Left ventricle myocardium inferior (tissue), 1 donor: Measurements from ENCODE around the gene TRPC1. TPM values are rescaled to one million over a fixed set of nuclear protein-coding genes. Genes with fewer than 3 reads are reported as not detected.

Experiments used
- DNase-seq: peaks from one replicate; pipeline ENCODE4 v3.0.0-alpha.2; 2020
- H3K27ac ChIP-seq: fragments of 200-600 bp; replicated peaks from 2 replicates; pipeline ENCODE4 v1.8.0; 2021
- H3K27me3 ChIP-seq: fragments of 200-600 bp; 2 replicates; pipeline ENCODE4 v1.8.0; 2021; ENCODE audit warnings: low read depth
- H3K36me3 ChIP-seq: fragments of 200-600 bp; 2 replicates; pipeline ENCODE4 v1.8.0; 2021
- H3K4me1 ChIP-seq: fragments of 200-600 bp; 2 replicates; pipeline ENCODE4 v1.8.0; 2021
- H3K4me3 ChIP-seq: fragments of 200-600 bp; 2 replicates; pipeline ENCODE4 v1.8.0; 2021; ENCODE audit warnings: mild to moderate bottlenecking, moderate library complexity
- H3K9me3 ChIP-seq: fragments of 200-600 bp; replicated peaks from 2 replicates; pipeline ENCODE4 v1.8.0; 2021
- intact Hi-C: fragments of 100-400 bp; cut with micrococcal nuclease; formaldehyde crosslinking; loops from one replicate; pipeline ENCODE4 v1.11.0; 2022
- total RNA-seq: library from RNA; stranded (reverse); fragmentation: NEBNext Ultra II Directional; extraction: Animal tissue kit (Norgen Biotek cat#: 25700); gene quantifications from one replicate; pipeline ENCODE4 v1.2.1, GENCODE V29; 2021
- TF ChIP-seq, protein P1 (sequence below): fragments of 200-600 bp; IDR thresholded peaks from 2 replicates; pipeline ENCODE4 v1.8.0; 2021; ENCODE audit warnings: antibody characterized with exemption, mild to moderate bottlenecking, borderline replicate concordance
- donor health status: DM: no; HTN: yes; CAD: no; lungs with severe emphysema.

The TRPC1 gene
- total RNA-seq, 1 donor from 2014 or later, result 13.9 TPM

DNA sequence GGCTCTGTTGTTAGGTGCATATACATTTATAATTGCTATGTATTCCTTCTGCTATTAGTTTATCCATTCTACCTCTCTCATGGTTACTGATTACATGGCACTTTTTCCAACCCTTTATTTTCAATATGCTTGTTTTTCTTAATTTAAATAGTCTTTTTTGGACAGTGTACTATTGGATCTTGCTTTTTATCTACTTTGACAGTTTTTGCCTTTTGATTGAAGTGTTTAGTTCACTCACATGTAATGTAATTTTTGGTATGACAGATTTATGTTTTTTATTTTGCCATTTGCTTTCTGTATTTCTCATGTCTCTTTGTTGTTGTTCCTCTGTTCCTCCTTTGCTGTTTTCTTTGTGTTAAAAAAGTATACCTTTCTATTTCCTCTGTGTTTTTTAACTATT, 44.5 kb downstream of the TRPC1 start:
- intact Hi-C loops, result no loop called here
- Histone ChIP-seq H3K27me3 (no peaks in the 10 kb centered on the region), H3K27ac (no peak overlapping the region), H3K36me3 (peaks cover 67% of the 10 kb centered on the region), H3K4me1 (no peaks in the 10 kb centered on the region), H3K9me3 (peaks cover 30% of the 10 kb centered on the region), H3K4me3 (no peak overlapping the region)
- DNase-seq, result no peak
- TF ChIP-seq, protein P1, sequence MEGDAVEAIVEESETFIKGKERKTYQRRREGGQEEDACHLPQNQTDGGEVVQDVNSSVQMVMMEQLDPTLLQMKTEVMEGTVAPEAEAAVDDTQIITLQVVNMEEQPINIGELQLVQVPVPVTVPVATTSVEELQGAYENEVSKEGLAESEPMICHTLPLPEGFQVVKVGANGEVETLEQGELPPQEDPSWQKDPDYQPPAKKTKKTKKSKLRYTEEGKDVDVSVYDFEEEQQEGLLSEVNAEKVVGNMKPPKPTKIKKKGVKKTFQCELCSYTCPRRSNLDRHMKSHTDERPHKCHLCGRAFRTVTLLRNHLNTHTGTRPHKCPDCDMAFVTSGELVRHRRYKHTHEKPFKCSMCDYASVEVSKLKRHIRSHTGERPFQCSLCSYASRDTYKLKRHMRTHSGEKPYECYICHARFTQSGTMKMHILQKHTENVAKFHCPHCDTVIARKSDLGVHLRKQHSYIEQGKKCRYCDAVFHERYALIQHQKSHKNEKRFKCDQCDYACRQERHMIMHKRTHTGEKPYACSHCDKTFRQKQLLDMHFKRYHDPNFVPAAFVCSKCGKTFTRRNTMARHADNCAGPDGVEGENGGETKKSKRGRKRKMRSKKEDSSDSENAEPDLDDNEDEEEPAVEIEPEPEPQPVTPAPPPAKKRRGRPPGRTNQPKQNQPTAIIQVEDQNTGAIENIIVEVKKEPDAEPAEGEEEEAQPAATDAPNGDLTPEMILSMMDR, result no peak

DNA sequence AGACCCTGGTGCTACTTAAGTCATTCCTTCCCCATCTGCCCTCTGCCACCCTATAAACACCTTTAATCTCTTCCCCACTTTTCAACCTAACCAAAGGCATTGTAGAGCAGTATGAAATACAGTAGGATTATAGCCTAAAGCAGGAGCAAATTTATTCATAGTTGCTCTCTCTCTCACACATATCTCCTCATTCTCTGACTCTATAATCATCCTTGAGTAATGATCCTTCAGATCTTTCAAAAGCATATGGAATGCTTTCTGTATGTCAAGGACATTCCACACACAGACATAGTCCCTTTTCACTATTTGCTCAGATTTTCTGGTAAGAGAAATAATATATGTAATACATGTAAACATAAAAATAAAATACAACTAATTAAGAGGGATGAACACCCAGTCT, 54.1 kb downstream of the TRPC1 start:
- intact Hi-C loops, result no loop called here
- Histone ChIP-seq H3K9me3 (no peaks in the 10 kb centered on the region), H3K4me3 (no peak overlapping the region), H3K4me1 (no peaks in the 10 kb centered on the region), H3K36me3 (peaks cover 13% of the 10 kb centered on the region), H3K27me3 (no peaks in the 10 kb centered on the region), H3K27ac (no peak overlapping the region)
- DNase-seq, result no peak
- TF ChIP-seq, protein P1, result no peak

DNA sequence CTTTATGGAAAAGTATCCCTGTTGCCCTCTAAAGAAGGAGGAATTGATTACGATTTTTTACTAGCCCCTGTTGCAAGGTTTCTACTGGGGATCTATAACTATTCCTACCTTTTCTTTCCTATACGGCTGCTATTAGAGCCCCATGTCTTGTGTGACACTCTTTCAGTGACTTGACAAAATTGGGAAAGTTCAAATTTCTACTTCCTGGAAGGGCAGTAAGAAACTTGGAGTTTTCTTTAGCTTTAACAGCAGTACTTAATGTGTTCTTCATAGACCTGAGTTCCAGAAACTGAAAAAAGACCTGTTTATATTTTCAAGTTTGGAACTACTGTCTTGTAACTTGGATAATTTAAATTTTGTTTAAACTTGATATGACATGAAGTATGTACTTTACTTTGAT, 54.7 kb downstream of the TRPC1 start:
- intact Hi-C loops, result no loop called here
- Histone ChIP-seq H3K27me3 (no peaks in the 10 kb centered on the region), H3K4me3 (no peak overlapping the region), H3K27ac (no peak overlapping the region), H3K36me3 (peaks cover 15% of the 10 kb centered on the region), H3K9me3 (no peaks in the 10 kb centered on the region), H3K4me1 (no peaks in the 10 kb centered on the region)
- TF ChIP-seq, protein P1, result no peak
- no peak for DNase-seq

DNA sequence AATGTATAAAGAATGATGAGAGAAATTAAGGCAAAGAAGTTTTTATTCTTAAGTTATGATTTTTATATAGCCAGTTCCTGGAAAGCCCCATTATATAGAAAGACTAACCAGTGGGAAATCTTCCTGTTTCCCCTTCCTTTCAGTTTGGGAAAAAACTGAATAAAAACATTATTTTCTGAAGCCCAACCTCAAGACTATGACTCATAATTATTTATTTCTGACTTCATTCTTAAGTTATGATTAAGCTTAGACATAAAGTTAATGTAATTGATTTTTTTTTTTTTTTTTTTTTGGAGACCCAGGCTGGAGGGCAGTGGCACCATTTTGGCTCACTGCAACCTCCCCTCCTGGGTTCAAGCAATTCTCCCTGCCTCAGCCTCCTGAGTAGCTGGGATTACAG, 55.8 kb downstream of the TRPC1 start:
- intact Hi-C loops, result no loop called here
- H3K4me3 ChIP-seq, result no peak overlapping the region
- peaks cover 18% of the 10 kb centered on the region for H3K36me3 ChIP-seq
- no peak for DNase-seq
- H3K27ac ChIP-seq, result no peak overlapping the region
- TF ChIP-seq, protein P1, result no peak
- H3K27me3 ChIP-seq, result no peaks in the 10 kb centered on the region
- no peaks in the 10 kb centered on the region for H3K9me3 ChIP-seq
- H3K4me1 ChIP-seq, result no peaks in the 10 kb centered on the region

DNA sequence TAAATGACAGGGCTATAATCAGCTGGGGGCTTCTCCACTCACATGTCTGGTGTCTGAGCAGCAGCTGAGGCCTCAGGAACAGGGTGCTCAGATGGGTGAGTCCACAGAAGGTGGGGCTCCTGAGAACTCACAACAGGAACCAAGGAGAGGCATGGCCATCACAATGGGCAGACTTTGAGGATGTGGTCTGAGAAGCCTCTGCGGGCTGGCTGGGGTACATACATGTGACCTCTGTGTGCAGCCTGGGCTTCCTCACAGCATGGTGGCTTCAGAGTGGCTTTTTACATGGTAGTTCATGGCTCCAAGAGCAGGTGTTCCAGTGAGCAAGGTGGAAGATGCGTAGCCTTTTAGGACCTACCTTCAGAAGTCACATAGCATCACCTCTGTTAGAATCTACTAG, 58.8 kb downstream of the TRPC1 start:
- Histone ChIP-seq H3K9me3 (no peaks in the 10 kb centered on the region), H3K4me3 (no peak overlapping the region), H3K36me3 (peaks cover 23% of the 10 kb centered on the region), H3K4me1 (no peaks in the 10 kb centered on the region), H3K27ac (no peak overlapping the region), H3K27me3 (no peaks in the 10 kb centered on the region)
- TF ChIP-seq, protein P1, result no peak
- intact Hi-C loops, result no loop called here
- no peak for DNase-seq

DNA sequence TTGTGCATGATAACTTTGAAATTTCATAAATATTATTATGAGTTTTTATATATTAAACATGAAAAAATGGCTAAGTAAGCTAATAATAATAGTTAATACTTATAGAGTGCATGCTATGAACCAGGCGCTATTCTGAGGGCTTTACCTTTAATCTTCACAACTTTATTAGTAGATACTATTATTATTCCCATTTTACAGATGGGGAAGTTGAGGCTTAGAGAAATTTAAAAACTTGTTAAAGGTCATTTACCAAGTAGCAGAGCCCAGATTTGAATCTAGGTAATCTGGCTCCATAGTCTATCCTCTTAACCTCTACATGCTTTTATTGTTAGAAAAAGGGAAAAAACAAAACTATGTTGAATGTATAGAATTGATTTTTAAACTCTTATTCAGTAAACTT, 60.4 kb downstream of the TRPC1 start:
- Histone ChIP-seq H3K4me1 (no peaks in the 10 kb centered on the region), H3K9me3 (no peaks in the 10 kb centered on the region), H3K36me3 (peaks cover 20% of the 10 kb centered on the region), H3K4me3 (no peak overlapping the region), H3K27me3 (no peaks in the 10 kb centered on the region), H3K27ac (no peak overlapping the region)
- DNase-seq, result no peak
- TF ChIP-seq, protein P1, result no peak
- intact Hi-C loops, result no loop called here
